ENCODE measurements around the gene TBCD. TPM values are rescaled to one million over a fixed set of nuclear protein-coding genes. Genes with fewer than 3 reads are reported as not detected.

Gene TBCD
- total and polyA plus RNA-seq, 8 donors: 28.7 to 161 (median 40.0) TPM

DNA sequence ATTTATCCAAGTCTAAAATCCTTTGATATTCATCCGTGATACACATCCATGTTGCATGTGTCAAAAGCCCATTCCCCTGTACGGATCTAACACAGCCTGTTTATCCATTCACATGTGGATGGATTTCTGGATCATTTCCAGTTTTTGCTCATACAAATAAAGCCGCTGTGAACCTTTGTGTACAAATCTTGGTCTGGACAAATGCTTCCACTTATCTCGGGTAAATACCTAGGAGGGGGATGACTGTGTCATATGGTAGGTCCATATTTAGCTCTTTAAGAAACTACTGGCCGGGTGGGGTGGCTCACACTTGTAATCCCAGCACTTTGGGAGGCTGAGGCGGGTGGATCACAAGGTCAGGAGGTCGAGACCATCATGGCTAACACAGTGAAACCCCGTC, 6.3 kb upstream of the TBCD start:
- Histone ChIP-seq H3K27ac (no peak overlapping the region), H3K27me3 (no peaks in the 10 kb centered on the region), H3K4me3 (no peak overlapping the region), H3K36me3 (peaks cover 0 to 15% (median 13%) of the 10 kb centered on the region in 3 donors), H3K4me1 (no peaks in the 10 kb centered on the region), H3K9me3 (no peaks in the 10 kb centered on the region)
- 61 to 67% methylated on average over 8 of the region's 8 CpGs for WGBS, 2 donors
- TF ChIP-seq, protein P1, sequence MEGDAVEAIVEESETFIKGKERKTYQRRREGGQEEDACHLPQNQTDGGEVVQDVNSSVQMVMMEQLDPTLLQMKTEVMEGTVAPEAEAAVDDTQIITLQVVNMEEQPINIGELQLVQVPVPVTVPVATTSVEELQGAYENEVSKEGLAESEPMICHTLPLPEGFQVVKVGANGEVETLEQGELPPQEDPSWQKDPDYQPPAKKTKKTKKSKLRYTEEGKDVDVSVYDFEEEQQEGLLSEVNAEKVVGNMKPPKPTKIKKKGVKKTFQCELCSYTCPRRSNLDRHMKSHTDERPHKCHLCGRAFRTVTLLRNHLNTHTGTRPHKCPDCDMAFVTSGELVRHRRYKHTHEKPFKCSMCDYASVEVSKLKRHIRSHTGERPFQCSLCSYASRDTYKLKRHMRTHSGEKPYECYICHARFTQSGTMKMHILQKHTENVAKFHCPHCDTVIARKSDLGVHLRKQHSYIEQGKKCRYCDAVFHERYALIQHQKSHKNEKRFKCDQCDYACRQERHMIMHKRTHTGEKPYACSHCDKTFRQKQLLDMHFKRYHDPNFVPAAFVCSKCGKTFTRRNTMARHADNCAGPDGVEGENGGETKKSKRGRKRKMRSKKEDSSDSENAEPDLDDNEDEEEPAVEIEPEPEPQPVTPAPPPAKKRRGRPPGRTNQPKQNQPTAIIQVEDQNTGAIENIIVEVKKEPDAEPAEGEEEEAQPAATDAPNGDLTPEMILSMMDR (IDR thresholded peaks at IDR 0.05): no peak
- intact Hi-C loops (cut with DNase I): no loop called here
- no peak for FAIRE-seq
- ATAC-seq: no peak
- no peak for DNase-seq

DNA sequence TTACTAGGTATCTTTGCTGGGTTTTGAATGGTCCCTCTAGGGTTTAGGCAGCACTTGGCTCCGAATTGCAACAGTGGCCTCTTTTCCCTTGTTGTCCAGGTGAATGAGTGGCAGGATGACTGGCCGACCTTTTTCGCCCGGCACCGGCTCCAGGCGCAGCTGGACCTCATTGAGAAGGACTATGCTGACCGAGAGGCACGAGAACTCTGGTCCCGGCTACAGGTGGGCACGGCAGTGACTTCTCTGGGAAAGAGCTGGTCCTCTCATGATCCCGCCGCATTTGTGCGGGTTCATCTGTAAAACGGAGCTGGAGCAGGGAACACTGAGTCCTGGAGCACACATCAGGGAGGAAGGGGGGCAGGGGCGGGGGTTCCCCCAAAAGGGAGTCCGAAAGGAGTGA, 3.1 kb upstream of the TBCD start:
- TF ChIP-seq, protein P1 (IDR thresholded peaks at IDR 0.05): no peak
- intact Hi-C loops (cut with DNase I): no loop called here
- no peaks in the 10 kb centered on the region for H3K36me3 ChIP-seq
- no peaks in the 10 kb centered on the region for H3K9me3 ChIP-seq
- no peaks in the 10 kb centered on the region for H3K27me3 ChIP-seq
- H3K27ac ChIP-seq: no peak overlapping the region
- peak in 1 of 6 donors; percentile 55 for DNase-seq
- no peak overlapping the region for H3K4me3 ChIP-seq
- ATAC-seq: no peak
- H3K4me1 ChIP-seq: peaks cover 0 to 5% (median 4%) of the 10 kb centered on the region in 3 donors
- 94 to 97% methylated on average over 16 of the region's 16 CpGs for WGBS, 2 donors
- FAIRE-seq: no peak

- no peak for FAIRE-seq
- H3K4me1 ChIP-seq: peaks cover 0 to 5% (median 4%) of the 10 kb centered on the region in 3 donors
- peak in 3 of 6 donors; percentile 28 to 78 (median 50) for DNase-seq
- TF ChIP-seq, protein P1 (IDR thresholded peaks at IDR 0.05): no peak
- intact Hi-C loops (cut with DNase I): no loop called here
- ATAC-seq: no peak
- H3K4me3 ChIP-seq: no peak overlapping the region
- no peaks in the 10 kb centered on the region for H3K9me3 ChIP-seq
- no peak overlapping the region for H3K27ac ChIP-seq
- WGBS, 2 donors: 78 to 79% methylated on average over 30 to 40 of the region's 40 CpGs
- H3K27me3 ChIP-seq: no peaks in the 10 kb centered on the region
- no peaks in the 10 kb centered on the region for H3K36me3 ChIP-seq
Measured at GRCh38 chr17:82750241-82750908, 1.5 kb upstream of the TBCD start.

DNA sequence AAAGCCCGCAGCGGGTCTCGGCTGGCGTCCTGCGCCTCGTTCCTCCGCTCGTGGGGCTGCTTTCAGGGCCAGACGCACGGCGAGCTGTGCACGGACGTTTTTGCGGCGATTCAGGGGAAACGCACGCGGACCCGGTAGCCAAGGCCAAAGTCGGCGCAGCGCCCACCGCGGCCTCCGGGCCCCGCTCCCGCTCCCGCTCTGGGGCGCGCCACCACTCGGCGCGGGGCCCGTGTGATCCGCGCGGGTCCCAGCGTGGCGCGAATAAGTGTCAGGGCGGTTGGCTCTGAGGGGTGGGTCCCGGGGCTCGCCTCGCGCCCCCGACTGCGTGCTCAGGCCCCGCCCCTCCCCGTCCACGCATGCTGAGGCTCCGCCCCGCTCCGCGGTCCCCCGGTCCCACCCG, 694 bp upstream of the TBCD start:
- H3K27ac ChIP-seq: peak overlapping the region in 1 of 4 donors; percentile 33
- ATAC-seq: no peak
- FAIRE-seq: no peak
- DNase-seq: peak in 3 of 6 donors; percentile 28 to 83 (median 65)
- H3K36me3 ChIP-seq: no peaks in the 10 kb centered on the region
- no peaks in the 10 kb centered on the region for H3K9me3 ChIP-seq
- peak overlapping the region; percentile 47 to 90 (median 72) for H3K4me3 ChIP-seq
- intact Hi-C loops (cut with DNase I): no loop called here
- peaks cover 0 to 5% (median 4%) of the 10 kb centered on the region in 3 donors for H3K4me1 ChIP-seq
- WGBS, 2 donors: 1 to 2% methylated on average over 45 to 56 of the region's 56 CpGs
- H3K27me3 ChIP-seq: no peaks in the 10 kb centered on the region
- TF ChIP-seq, protein P1 (IDR thresholded peaks at IDR 0.05): no peak
